Neural crest cell (in vitro differentiated cells): ENCODE data around the gene PRKAG2. TPM values are rescaled to one million over a fixed set of nuclear protein-coding genes. Genes with fewer than 3 reads are reported as not detected.

Experiments used
- DNase-seq: peaks from one replicate; pipeline ENCODE4 v3.0.0; 2021; ENCODE audit warnings: low read depth, mixed read lengths, low spot score
- H3K27ac Mint-ChIP-seq: one replicate; pipeline ENCODE4 v1.8.0; 2021; ENCODE audit warnings: mild to moderate bottlenecking, mixed read lengths; ENCODE audit not compliant: unreplicated experiment
- H3K27me3 Mint-ChIP-seq: 2 replicates; pipeline ENCODE4 v1.8.0; 2021; ENCODE audit warnings: low read depth, mild to moderate bottlenecking, mixed read lengths
- H3K36me3 Mint-ChIP-seq: 2 replicates; pipeline ENCODE4 v1.8.0; 2021; ENCODE audit warnings: low read depth, mild to moderate bottlenecking, mixed read lengths
- H3K4me1 Mint-ChIP-seq: 2 replicates; pipeline ENCODE4 v1.8.0; 2021; ENCODE audit warnings: mixed read lengths
- H3K4me3 Mint-ChIP-seq: one replicate; pipeline ENCODE4 v1.8.0; 2021; ENCODE audit warnings: mild to moderate bottlenecking, mixed read lengths
- H3K9me3 Mint-ChIP-seq: 2 replicates; pipeline ENCODE4 v1.8.0; 2021; ENCODE audit warnings: mixed read lengths
- total RNA-seq: library from RNA; stranded (reverse); gene quantifications from 2 replicates; pipeline ENCODE4 v1.2.1, GENCODE V29; 2021
- TF ChIP-seq, protein P1 (sequence below): fragments of 200-600 bp; sonication (generic); conservative IDR thresholded peaks from 2 replicates; pipeline ENCODE4 v1.5.0; 2021; ENCODE audit warnings: antibody characterized with exemption, mild to moderate bottlenecking

PRKAG2 gene
- total RNA-seq, 1 donor from 2014 or later = 12.5 TPM

DNA sequence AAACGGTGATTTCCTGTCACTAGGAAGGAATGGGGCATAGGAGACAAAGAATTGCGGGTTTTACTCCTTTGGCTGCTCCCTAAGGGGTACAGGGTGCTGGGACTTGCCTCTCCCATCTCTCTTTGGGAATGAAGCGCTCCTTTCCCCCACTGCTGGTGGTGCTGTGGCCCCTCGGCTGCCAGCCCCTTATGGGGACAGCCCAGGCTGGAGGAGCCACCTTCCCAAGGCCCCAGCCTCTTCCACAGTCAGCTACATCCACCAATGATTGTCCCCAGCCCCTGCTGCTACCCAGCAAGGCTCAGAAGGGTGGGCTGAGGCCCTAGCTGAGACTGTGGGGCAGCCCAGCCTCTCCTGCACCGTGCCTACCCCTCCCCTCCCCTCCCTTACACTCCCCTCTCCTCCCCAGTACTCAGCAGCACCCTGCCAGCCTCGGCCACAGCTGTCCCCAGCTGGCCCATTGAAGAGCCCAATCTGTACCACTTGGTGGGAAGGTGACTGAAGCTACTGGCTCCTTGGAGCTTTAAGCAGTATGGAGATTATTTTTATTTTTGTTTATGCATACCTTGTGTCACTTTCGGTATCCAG lies 19.0 kb downstream of the PRKAG2 start:
- Mint-ChIP-seq H3K36me3 (no peaks in the 10 kb centered on the region), H3K9me3 (no peaks in the 10 kb centered on the region), H3K27me3 (no peaks in the 10 kb centered on the region), H3K27ac (no peak overlapping the region), H3K4me3 (no peak overlapping the region), H3K4me1 (peaks cover 6% of the 10 kb centered on the region)
- DNase-seq = no peak
- TF ChIP-seq, protein P1, sequence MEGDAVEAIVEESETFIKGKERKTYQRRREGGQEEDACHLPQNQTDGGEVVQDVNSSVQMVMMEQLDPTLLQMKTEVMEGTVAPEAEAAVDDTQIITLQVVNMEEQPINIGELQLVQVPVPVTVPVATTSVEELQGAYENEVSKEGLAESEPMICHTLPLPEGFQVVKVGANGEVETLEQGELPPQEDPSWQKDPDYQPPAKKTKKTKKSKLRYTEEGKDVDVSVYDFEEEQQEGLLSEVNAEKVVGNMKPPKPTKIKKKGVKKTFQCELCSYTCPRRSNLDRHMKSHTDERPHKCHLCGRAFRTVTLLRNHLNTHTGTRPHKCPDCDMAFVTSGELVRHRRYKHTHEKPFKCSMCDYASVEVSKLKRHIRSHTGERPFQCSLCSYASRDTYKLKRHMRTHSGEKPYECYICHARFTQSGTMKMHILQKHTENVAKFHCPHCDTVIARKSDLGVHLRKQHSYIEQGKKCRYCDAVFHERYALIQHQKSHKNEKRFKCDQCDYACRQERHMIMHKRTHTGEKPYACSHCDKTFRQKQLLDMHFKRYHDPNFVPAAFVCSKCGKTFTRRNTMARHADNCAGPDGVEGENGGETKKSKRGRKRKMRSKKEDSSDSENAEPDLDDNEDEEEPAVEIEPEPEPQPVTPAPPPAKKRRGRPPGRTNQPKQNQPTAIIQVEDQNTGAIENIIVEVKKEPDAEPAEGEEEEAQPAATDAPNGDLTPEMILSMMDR = no peak

DNA sequence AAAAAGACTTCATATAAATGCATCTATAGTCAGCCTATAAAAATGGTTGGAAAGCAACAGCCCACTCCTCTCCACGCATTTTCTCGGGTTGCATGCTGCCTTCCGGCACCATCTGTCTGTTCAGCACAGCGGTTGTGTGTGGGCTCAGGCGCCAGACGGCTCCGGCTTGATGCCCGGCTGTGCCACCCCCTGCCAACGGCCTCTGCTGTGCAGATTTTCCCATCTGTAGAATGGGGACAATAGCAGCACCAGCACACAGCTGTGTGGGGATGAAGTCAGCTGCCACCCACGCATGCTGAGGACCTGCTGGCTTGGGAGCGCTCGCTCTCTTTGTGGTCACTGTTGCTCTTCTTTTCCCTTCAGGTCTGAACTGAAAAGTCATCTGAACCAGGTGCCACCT lies 19.5 kb downstream of the PRKAG2 start:
- Mint-ChIP-seq H3K9me3 (no peaks in the 10 kb centered on the region), H3K4me3 (no peak overlapping the region), H3K4me1 (peaks cover 6% of the 10 kb centered on the region), H3K36me3 (no peaks in the 10 kb centered on the region), H3K27ac (no peak overlapping the region), H3K27me3 (no peaks in the 10 kb centered on the region)
- DNase-seq = no peak
- TF ChIP-seq, protein P1 = no peak

DNA sequence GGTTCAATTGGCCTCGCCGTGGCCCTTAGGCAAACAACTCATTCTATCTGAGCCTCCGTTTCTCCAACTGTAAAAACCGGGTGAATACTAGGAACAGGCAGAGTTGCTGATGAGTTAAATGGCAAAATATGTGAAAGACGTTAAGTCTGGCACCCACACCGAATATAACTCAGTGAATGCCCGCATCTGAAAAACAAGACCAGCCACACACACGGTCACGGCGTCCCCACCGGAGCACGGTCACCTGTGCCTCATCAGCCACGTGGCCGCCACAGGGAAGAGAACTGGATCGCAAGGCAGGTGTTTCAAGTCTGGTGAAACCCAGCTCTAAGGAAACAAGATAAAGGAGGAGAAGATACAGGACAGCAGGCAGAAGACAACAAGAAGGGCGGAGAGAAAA lies 20.4 kb downstream of the PRKAG2 start:
- Mint-ChIP-seq H3K4me1 (peaks cover 6% of the 10 kb centered on the region), H3K9me3 (no peaks in the 10 kb centered on the region), H3K27me3 (no peaks in the 10 kb centered on the region), H3K36me3 (no peaks in the 10 kb centered on the region), H3K27ac (peak overlapping the region; percentile 5), H3K4me3 (no peak overlapping the region)
- TF ChIP-seq, protein P1 = no peak
- DNase-seq = no peak

- H3K4me1 Mint-ChIP-seq = peaks cover 6% of the 10 kb centered on the region
- no peaks in the 10 kb centered on the region for H3K27me3 Mint-ChIP-seq
These were observed 20.8 kb downstream of the PRKAG2 start for GRCh38 chr7:151856098-151856497.

GRCh38 chr7:151854720-151855071 lies 22.2 kb downstream of the PRKAG2 start:
- Mint-ChIP-seq H3K4me1 (peaks cover 6% of the 10 kb centered on the region), H3K27me3 (no peaks in the 10 kb centered on the region), H3K9me3 (no peaks in the 10 kb centered on the region), H3K4me3 (no peak overlapping the region), H3K36me3 (no peaks in the 10 kb centered on the region), H3K27ac (no peak overlapping the region)
- TF ChIP-seq, protein P1 = no peak
- no peak for DNase-seq

More at GRCh38 chr7:151856098-151856497, 20.8 kb downstream of the PRKAG2 start:
- Mint-ChIP-seq H3K4me3 (no peak overlapping the region), H3K27ac (no peak overlapping the region), H3K9me3 (no peaks in the 10 kb centered on the region), H3K36me3 (no peaks in the 10 kb centered on the region)
- DNase-seq = no peak
- TF ChIP-seq, protein P1 = peak; percentile 41
